Activated naive CD8-positive, alpha-beta T cell treated with anti-CD3 and anti-CD28 coated beads, Interleukin-2, amount 10 ng/mL, durations not matched to agents 7 days and 5 days (primary cell): ENCODE measurements around the gene DET1. TPM values are rescaled to one million over a fixed set of nuclear protein-coding genes. Genes with fewer than 3 reads are reported as not detected.
A peak's percentile ranks its signal among the peaks of the same experiment; 100 is the strongest.
"Not testable (repeated sequence)": the region's sequence is repeated elsewhere in the genome, so short reads cannot be mapped to it uniquely, and the experiment has no call there.

Experiments used
- ATAC-seq: fragments of 150-1000 bp; cut with Tn5 transposase; one replicate; pipeline ENCODE4 v1.10.0; 2021; ENCODE audit warnings: low read depth, moderate library complexity
- POLR2A ChIA-PET: fragments of 350-600 bp; sonication (Branson Sonifier 250); formaldehyde crosslinking; loops from one replicate; lab custom pipeline; 2021; ENCODE audit warnings: antibody characterized with exemption; lab: Charles Lee
- DNase-seq: peaks from one replicate; pipeline ENCODE4 v3.0.0; 2021
- H3K27ac Mint-ChIP-seq: one replicate; pipeline ENCODE4 v1.8.0; 2022; ENCODE audit warnings: mild to moderate bottlenecking, mixed read lengths
- H3K27me3 Mint-ChIP-seq: one replicate; pipeline ENCODE4 v1.8.0; 2022; ENCODE audit warnings: mild to moderate bottlenecking, moderate library complexity, mixed read lengths
- H3K36me3 Mint-ChIP-seq: one replicate; pipeline ENCODE4 v1.8.0; 2021; ENCODE audit warnings: mild to moderate bottlenecking, mixed read lengths
- H3K4me1 Mint-ChIP-seq: one replicate; pipeline ENCODE4 v1.8.0; 2021; ENCODE audit warnings: mixed read lengths
- H3K4me3 Mint-ChIP-seq: one replicate; pipeline ENCODE4 v1.8.0; 2022; ENCODE audit warnings: mild to moderate bottlenecking, moderate library complexity, mixed read lengths
- H3K9me3 Mint-ChIP-seq: one replicate; pipeline ENCODE4 v1.8.0; 2021; ENCODE audit warnings: mixed read lengths
- total RNA-seq, 2 experiments: library from RNA; stranded (reverse); gene quantifications; one replicate each; pipeline ENCODE4 v1.2.3, GENCODE V29; 2021

Gene DET1
- total RNA-seq, 2 experiments from 2014 or later: 4.4 to 4.8 TPM

DNA sequence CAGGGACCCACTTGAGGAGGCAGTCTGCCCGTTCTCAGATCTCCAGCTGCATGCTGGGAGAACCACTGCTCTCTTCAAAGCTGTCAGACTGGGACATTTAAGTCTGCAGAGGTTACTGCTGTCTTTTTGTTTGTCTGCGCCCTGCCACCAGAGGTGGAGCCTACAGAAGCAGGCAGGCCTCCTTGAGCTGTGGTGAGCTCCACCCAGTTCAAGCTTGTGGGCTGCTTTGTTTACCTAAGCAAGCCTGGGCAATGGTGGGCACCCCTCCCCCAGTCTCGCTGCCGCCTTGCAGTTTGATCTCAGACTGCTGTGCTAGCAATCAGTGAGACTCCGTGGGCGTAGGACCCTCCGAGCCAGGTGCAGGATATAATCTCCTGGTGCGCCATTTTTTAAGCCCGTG lies 13.1 kb upstream of the DET1 start:
- H3K27me3 Mint-ChIP-seq, ATAC-seq, H3K4me1 Mint-ChIP-seq, H3K9me3 Mint-ChIP-seq, DNase-seq, H3K27ac Mint-ChIP-seq, H3K36me3 Mint-ChIP-seq, POLR2A ChIA-PET, H3K4me3 Mint-ChIP-seq: not testable (repeated sequence)

DNA sequence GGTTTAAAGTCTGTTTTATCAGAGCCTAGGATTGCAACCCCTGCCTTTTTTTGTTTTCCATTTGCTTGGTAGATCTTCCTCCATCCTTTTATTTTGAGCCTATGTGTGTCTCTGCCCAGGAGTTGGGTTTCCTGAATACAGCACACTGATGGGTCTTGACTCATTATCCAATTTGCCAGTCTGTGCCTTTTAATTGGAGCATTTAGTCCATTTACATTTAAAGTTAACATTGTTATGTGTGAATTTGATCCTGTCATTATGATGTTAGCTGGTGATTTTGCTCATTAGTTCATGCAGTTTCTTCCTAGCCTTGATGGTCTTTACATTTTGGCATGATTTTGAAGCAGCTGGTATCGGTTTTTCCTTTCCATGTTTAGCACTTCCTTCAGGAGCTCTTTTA lies 11.5 kb upstream of the DET1 start:
- H3K4me3 Mint-ChIP-seq, POLR2A ChIA-PET, H3K27ac Mint-ChIP-seq: not testable (repeated sequence)

DNA sequence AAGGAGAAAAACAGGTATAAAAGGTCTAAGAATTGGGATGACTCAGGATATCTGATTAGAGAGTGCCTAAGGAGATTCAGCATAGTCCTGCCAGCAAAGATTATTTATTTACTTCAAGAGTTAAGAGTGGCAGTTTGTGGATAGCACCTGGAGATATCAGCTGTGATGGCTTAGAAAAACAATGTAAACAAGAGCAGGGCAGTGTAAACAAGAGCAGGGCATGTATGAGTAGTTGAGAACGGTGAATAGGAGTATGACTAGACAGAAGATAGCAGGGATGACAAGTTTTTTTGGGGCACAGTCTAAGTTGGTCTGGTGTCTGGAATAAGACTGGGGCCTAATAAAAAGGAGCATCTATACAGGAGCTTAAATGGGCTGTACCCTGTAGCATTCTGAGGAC lies 1.5 kb upstream of the DET1 start:
- H3K27ac Mint-ChIP-seq, H3K4me3 Mint-ChIP-seq, POLR2A ChIA-PET, ATAC-seq, H3K9me3 Mint-ChIP-seq, H3K36me3 Mint-ChIP-seq, H3K27me3 Mint-ChIP-seq, DNase-seq: not testable (repeated sequence)
- peaks cover 12% of the 10 kb centered on the region for H3K4me1 Mint-ChIP-seq

More for the DNA sequence above, 11.5 kb upstream of the DET1 start:
- not testable (repeated sequence) for H3K27me3 Mint-ChIP-seq, DNase-seq, ATAC-seq, H3K4me1 Mint-ChIP-seq, H3K9me3 Mint-ChIP-seq, H3K36me3 Mint-ChIP-seq

DNA sequence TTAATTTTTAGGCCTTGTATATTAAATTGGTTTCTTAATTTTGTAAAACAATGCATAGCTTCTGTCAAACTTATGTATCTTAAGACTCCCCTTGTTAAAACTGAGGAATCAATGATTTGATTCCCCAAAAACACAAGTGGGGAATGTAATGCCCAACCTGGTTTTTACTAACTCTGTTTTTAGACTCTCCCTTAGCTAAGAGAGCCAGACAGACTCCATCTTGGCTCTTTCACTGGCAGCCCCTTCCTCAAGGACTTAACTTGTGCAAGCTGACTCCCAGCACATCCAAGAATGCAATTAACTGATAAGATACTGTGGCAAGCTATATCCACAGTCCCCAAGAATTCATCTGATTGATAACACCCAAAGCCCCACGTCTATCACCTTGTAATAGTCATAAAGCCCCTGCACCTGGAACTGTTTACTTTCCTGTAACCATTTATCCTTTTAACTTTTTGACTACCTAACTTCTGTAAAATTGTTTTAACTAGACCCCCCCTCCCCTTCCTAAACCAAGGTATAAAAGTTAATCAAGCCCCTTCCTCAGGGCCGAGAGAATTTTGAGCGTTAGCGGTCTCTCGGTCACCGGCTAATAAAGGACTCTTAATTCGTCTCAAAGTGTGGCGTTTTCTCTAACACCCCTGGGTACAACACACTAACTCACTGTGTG lies 768 bp downstream of the DET1 start:
- peak overlapping the region; percentile 88 for H3K4me3 Mint-ChIP-seq
- H3K4me1 Mint-ChIP-seq: peaks cover 19% of the 10 kb centered on the region
- POLR2A ChIA-PET, DNase-seq, H3K9me3 Mint-ChIP-seq, H3K36me3 Mint-ChIP-seq, ATAC-seq, H3K27me3 Mint-ChIP-seq: not testable (repeated sequence)
- peak overlapping the region; percentile 92 for H3K27ac Mint-ChIP-seq

DNA sequence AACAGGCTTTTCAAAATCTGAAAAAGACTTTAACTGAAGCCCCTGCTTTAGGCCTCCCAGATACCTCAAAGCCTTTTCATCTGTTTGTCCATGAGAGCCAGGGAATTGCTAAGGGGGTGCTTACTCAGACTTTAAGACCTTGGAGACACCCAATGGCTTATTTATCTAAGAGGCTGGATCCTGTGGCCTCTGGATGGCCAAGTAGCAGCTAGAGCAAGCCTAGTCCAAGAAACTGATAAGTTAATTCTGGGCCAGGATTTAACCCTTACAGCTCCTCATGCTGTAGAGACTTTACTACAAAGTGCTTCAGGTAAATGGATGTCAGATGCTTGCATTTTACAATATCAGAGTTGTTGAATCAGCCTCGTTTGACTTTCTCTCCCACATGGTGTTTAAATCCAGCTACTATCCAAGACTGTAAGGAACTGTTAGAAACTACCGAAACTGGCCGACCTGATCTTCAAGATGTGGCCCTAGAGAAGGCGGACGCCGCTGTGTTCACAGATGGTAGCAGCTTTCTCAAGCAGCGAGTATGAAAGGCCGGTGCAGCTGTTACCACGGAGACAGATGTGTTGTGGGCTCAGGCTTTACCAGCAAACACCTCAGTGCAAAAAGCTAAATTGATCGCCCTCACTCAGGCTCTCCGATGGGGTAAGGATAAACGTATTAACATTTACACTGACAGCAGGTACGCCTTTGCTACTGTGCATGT lies 3.3 kb downstream of the DET1 start:
- Mint-ChIP-seq H3K4me1 (peaks cover 19% of the 10 kb centered on the region), H3K9me3 (no peaks in the 10 kb centered on the region), H3K4me3 (no peak overlapping the region), H3K36me3 (no peaks in the 10 kb centered on the region), H3K27me3 (no peaks in the 10 kb centered on the region), H3K27ac (no peak overlapping the region)
- DNase-seq: no peak
- POLR2A ChIA-PET: no interaction called here
- ATAC-seq: no peak

DNA sequence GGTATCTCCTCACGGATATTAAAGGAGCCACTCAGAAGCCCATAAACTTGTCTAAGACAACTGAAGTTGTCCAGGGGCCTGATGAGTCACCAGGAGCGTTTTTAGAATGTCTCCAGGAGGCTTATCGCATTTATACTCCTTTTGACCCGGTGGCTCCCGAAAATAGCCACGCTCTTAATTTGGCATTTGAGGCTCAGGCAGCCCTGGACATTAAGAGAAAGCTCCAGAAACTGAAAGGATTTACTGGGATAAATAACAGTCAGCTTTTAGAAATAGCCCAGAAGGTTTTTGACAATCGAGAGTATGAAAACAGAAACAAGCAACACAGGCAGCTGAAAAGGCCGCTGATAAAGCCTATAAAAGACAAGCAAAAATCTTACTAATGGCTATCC lies 4.1 kb downstream of the DET1 start:
- Mint-ChIP-seq H3K9me3 (no peaks in the 10 kb centered on the region), H3K36me3 (no peaks in the 10 kb centered on the region), H3K4me3 (no peak overlapping the region), H3K27ac (no peak overlapping the region), H3K27me3 (no peaks in the 10 kb centered on the region), H3K4me1 (peaks cover 18% of the 10 kb centered on the region)
- POLR2A ChIA-PET: no interaction called here
- ATAC-seq (no peak), DNase-seq (no peak)

DNA sequence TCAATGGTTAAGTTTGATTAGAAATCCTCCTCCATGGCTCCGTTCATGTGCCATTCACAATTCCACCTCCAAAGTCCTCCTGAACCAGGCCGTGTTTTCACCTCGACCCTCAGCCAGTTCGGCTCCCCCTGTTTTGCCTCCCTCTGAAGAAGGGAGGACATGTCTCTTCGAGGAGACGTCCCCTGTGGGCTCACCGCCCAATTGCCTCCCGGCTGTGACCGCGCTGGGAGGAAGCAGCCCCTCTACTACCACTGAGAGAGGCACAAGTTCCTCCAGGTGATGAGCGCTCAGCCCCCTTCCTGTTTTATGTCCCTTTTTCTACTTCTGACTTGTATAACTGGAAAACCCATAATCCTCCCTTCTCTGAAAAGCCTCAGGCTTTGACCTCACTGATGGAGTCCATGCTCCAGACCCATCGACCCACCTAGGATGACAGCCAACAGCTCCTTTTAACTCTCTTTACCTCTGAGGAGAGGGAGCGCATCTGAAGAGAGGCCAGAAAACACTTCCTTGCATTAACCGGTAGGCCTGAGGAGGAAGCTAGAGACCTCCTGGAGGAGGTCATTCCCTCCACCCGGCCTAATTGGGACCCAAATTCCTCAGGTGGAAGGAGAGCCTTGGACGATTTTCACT lies 4.7 kb downstream of the DET1 start:
- H3K4me1 Mint-ChIP-seq: peaks cover 13% of the 10 kb centered on the region
- no peak for DNase-seq
- H3K9me3 Mint-ChIP-seq: no peaks in the 10 kb centered on the region
- no peak for ATAC-seq
- POLR2A ChIA-PET: no interaction called here
- no peaks in the 10 kb centered on the region for H3K27me3 Mint-ChIP-seq
- H3K36me3 Mint-ChIP-seq: no peaks in the 10 kb centered on the region
- no peak overlapping the region for H3K27ac Mint-ChIP-seq
- H3K4me3 Mint-ChIP-seq: no peak overlapping the region

DNA sequence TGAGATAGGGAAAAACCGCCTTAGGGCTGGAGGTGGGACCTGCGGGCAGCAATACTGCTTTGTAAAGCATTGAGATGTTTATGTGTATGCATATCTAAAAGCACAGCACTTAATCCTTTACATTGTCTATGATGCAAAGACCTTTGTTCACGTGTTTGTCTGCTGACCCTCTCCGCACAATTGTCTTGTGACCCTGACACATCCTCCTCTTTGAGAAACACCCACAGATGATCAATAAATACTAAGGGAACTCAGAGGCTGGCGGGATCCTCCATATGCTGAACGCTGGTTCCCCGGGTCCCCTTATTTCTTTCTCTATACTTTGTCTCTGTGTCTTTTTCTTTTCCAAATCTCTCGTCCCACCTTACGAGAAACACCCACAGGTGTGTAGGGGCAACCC lies 5.4 kb downstream of the DET1 start:
- H3K4me3 Mint-ChIP-seq, POLR2A ChIA-PET, H3K27ac Mint-ChIP-seq, ATAC-seq, DNase-seq, H3K9me3 Mint-ChIP-seq, H3K36me3 Mint-ChIP-seq, H3K27me3 Mint-ChIP-seq: not testable (repeated sequence)
- H3K4me1 Mint-ChIP-seq: peaks cover 14% of the 10 kb centered on the region

DNA sequence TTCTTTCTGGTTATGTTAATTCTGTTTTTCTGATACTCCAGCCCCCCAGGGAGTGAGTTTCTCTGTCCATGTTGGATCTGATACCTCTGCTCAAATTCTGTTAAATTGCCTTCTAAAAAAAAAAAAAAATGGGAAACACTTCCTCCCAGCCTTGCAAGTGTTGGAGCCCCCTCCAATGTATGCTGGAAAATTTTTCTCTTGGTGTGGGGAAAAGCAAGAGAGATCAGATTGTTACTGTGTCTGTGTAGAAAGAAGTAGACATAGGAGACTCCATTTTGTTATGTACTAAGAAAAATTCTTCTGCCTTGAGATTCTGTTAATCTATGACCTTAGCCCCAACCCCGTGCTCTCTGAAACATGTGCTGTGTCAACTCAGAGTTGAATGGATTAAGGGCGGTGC lies 6.1 kb downstream of the DET1 start:
- DNase-seq, H3K27ac Mint-ChIP-seq, H3K4me3 Mint-ChIP-seq, H3K36me3 Mint-ChIP-seq, POLR2A ChIA-PET, ATAC-seq, H3K27me3 Mint-ChIP-seq, H3K9me3 Mint-ChIP-seq: not testable (repeated sequence)
- peaks cover 12% of the 10 kb centered on the region for H3K4me1 Mint-ChIP-seq

DNA sequence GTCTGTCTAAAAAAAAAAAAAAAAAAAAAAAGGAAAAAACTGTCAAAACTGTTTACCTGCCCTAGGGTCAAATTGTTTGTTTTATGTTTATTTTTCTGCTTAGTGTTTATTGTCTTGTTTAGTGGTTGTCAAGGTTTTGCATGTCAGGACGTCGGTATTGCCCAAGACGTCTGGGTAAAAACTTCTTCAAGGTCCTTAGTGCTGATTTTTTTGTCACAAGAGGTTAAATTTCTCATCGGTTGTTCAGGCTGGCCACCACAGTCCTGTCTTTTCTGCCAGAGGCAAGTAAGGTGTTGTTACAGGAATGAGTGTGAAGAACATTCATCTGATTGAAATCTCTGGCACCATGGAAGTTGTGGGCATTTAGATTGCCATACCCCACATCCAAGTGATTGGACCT lies 7.0 kb downstream of the DET1 start:
- Mint-ChIP-seq H3K27ac (no peak overlapping the region), H3K4me3 (no peak overlapping the region), H3K27me3 (no peaks in the 10 kb centered on the region), H3K4me1 (peaks cover 10% of the 10 kb centered on the region), H3K36me3 (peaks cover 6% of the 10 kb centered on the region), H3K9me3 (peaks cover 4% of the 10 kb centered on the region)
- DNase-seq (no peak), ATAC-seq (no peak)
- POLR2A ChIA-PET: no interaction called here

DNA sequence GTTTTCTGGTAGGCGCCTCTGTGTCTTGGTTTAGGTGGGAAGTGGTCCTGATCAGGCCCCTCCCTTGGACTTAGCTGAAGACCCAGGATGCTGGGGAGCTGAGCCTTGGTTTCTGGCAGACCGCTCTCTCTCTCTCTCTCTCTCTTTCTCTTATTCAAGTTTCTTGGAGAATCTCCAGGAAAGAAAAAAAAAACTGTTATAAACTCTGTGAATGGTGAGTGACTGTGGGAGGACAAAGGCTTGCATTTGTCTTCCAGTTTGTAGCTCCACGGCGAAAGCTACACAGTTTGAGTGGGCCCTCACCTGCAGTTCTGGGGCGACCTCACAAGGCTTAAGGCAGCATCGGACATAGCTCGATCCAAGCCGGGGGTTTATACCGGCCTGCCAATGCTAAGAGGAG lies 7.5 kb downstream of the DET1 start:
- Mint-ChIP-seq H3K4me3 (no peak overlapping the region), H3K27ac (no peak overlapping the region), H3K4me1 (peaks cover 10% of the 10 kb centered on the region), H3K9me3 (peaks cover 7% of the 10 kb centered on the region), H3K27me3 (no peaks in the 10 kb centered on the region), H3K36me3 (peaks cover 10% of the 10 kb centered on the region)
- POLR2A ChIA-PET: no interaction called here
- ATAC-seq (no peak), DNase-seq (no peak)

DNA sequence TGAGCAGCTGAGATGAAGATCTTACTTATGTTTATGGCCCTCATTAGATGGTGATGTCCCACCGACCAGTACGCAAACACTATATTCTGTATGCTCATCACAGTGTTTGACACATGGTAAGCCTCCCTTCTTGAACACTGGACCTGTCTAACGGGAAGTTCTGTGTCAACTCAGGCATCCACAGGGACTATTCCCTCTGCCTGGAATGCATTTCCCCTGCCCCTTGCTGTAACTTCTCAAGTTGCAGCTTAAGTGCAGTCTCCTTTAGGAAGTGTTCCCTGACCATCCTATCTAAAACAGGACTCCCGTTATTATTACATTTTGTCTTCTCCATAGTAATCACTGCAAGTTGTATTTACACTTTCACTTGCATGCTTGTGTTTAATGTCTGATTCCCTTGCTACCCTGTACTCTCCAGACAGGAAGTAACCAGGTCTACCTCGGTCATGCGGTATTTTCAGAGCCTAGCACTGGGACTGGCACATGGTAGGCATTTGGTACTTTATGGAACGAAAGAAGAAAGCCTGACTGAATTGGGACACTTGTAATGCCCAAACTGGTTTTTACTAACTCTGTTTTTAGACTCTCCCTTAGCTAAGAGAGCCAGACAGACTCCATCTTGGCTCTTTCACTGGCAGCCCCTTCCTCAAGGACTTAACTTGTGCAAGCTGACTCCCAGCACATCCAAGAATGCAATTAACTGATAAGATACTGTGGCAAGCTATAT lies 8.7 kb downstream of the DET1 start:
- POLR2A ChIA-PET: no interaction called here
- Mint-ChIP-seq H3K27ac (no peak overlapping the region), H3K4me1 (peaks cover 8% of the 10 kb centered on the region), H3K27me3 (no peaks in the 10 kb centered on the region), H3K9me3 (peaks cover 11% of the 10 kb centered on the region), H3K4me3 (no peak overlapping the region), H3K36me3 (peaks cover 10% of the 10 kb centered on the region)
- no peak for ATAC-seq
- no peak for DNase-seq

DNA sequence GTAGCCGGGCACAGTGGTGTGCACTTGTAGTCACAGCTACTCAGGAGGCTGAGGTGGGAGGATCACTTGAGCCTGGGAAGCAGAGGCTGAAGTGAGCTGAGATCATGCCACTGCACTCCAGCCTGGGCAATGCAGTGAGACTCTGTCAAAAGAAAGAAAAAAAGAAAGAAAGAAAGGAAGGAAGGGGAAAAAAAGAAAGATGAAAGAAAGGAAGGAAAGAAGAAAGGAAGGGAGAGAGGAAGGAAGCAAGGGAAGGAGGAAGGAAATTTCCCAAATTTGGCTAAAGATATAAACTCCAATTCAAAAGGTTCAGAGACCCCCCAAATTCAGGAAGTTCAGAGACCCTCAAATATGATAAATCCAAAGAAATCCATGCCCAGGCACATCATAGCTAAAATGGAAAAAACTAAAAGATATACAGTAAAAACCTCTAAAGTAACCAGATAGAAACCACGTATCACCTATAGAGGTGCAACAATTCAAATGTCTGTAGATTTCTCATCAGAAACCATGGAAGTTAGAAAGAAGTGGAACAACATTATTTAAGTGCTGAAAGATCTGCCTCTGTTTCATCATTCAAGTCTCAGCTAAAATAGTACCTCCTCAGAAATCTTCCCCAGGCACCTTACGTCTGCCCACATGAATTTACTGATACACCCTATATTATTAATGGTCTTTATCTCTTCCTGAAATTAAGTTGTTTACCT lies 10.7 kb downstream of the DET1 start:
- Mint-ChIP-seq H3K36me3 (peaks cover 16% of the 10 kb centered on the region), H3K4me1 (peaks cover 2% of the 10 kb centered on the region), H3K4me3 (no peak overlapping the region), H3K27me3 (no peaks in the 10 kb centered on the region), H3K27ac (no peak overlapping the region), H3K9me3 (peaks cover 11% of the 10 kb centered on the region)
- POLR2A ChIA-PET: no interaction called here
- ATAC-seq: no peak
- DNase-seq: no peak
